CD4-positive, alpha-beta T cell treated with Interleukin-4 for 4 hours (primary cell): ENCODE measurements around the gene MYO18B.

Experiments
- DNase-seq: peaks from one replicate; pipeline ENCODE4 v3.0.0-alpha.2; 2020

Gene MYO18B

GRCh38 chr22:25780673-25781072 lies 38.7 kb downstream of the MYO18B start:
- no peak for DNase-seq

DNA sequence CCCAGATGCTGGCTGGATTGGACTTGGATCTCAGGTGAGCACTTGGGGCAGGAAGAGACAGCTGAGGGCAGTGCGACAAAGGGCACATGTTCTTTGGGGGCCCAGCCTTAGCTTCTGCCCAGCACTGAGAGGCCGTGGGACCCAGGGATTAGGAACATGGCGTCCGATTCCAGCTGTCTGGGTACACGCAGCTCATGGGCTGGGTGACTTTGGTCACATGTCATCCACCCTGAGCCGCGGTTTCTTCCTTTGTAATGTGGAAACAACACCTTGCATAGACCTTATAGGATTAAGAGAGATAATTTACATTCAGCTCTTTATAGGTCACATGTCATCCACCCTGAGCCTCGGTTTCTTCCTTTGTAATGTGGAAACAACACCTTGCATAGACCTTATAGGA lies 39.8 kb downstream of the MYO18B start:
- no peak for DNase-seq

DNA sequence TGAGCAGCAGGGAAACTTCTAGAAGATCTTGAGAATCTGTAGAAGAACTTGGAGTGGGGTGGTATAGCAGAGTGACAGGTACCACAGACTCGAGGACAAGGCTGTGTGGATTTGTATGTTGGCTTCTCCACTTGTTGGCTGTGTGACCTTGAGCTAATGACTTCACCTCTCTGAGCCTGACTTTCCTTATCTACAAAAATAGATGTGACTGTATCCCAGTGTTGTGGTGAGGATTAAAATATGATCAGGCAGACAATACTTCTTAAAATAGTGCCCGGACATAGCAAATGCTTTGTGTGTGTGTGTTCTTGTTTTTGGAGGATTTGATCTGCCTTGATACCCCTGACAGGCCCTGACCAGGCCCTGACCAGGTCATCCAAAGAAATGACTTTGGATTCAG lies 40.8 kb downstream of the MYO18B start:
- DNase-seq: no peak

DNA sequence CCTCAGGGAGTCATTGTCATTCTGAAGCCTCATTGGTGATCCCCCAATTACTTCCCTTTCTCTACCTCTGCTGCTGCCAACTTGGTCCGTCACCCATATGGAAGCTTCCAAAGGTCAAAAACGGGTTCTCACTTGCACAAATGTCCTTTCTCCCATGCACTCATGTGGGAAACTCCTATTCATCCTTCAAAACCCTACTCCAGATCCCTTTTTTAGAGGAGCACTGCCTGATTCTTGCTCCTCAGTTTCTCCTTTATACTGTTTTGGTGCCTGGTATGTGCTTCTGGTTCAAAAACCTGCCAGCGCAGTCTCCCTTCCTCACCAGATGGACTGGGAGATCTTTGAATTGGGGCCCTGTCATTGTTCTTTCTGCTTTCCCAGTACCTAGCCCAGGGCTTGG lies 41.9 kb downstream of the MYO18B start:
- DNase-seq: no peak

DNA sequence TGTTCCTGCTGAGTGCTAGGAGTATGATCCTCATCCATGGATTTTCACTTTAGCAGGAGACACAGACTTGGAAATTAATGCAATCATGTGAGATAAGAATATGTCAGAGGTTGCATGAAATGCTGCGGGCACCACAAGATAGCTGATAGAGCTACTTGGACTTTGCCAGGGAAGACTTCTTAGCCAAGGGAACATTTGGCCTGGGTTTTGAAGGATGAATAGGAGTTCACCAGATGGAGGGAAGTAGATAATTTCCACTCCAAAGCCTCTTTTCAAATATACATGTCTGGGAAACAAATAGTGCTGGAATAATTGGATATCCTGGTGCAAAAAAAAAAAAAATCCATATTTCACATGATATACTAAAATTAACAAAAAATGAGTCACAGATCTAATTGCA lies 44.2 kb downstream of the MYO18B start:
- no peak for DNase-seq

DNA sequence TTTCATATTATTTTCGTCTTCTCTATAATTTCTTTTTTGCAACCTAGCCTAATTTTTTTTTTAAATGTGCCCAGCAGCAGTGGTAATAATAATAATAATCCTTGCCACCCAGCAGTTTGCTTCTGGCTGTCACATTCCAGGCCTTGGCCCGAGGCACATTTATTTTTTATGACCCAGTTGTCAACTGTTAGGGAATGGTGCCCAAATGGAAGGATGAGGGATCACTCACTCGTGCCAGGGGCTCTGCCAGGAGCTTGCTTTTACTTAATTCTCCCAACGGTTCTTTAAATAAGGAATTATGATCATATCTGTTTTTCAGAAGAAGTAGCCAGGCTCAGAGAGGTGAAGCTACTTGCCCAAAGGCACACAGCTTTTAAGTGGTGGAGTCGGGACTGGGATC lies 49.6 kb downstream of the MYO18B start:
- DNase-seq: no peak

GRCh38 chr22:25795478-25795877 lies 53.5 kb downstream of the MYO18B start:
- no peak for DNase-seq

- no peak for DNase-seq
Observed at GRCh38 chr22:25797498-25798290, 55.7 kb downstream of the MYO18B start.

DNA sequence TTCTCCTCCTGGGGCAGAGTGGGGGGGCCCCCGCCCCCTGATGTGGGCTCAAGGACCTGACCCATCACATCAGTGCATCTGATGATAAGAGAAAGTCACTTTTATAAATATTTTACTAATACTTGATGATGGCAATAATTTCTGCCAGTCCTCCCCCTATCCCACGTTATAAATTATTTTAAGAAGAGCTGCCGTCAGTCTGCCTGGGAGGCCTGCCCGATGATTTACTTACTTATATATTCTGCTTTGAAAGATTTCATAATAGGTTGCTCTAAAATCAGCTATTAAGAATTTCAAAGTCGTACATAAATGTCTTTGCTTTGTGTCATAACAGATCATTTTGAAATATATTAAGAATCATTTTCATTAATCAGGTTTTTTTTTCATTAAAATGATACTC lies 58.8 kb downstream of the MYO18B start:
- DNase-seq: no peak

DNA sequence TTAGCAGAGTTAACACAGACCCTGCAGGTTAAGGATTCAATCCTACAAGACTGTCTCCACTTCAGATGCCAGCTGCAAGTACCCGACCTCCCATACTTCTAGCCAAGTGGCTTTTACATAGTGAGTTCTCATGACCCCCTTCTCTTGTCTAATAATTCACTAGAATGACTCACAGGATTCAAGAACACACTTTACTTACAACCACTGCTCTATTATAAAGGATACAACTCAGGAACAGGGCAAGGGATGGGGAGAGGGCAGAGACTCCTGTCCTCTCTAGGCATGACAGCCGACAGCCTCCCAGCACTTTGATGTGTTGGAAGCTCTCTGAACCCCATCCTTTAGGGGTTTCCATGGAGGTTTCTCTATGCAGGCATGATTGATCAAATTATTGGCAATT lies 60.0 kb downstream of the MYO18B start:
- no peak for DNase-seq

GRCh38 chr22:25804676-25805075 lies 62.7 kb downstream of the MYO18B start:
- no peak for DNase-seq

DNA sequence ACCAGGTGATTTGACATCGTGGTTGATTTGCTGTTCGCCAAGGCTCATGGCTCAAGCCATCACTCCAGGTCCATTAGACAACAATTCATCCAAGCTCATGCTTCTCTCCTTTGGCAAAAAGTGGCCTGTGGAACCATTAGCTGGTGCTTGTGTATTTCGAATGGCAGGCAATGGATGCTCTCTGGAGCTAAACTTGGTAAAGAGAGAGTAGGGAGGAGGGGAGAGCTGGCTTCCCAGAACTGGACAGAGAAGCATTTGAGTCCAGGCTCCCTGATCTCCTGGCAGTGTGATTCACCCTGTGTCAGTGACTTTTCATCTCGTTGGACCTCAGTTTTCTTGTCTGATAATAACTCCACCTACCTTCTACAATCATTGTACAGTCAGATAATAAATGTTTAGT lies 64.6 kb downstream of the MYO18B start:
- DNase-seq: no peak

- no peak for DNase-seq
Observed at GRCh38 chr22:25814685-25815084, 72.7 kb downstream of the MYO18B start.

- no peak for DNase-seq
Observed at GRCh38 chr22:25815561-25815960, 73.6 kb downstream of the MYO18B start.

DNA sequence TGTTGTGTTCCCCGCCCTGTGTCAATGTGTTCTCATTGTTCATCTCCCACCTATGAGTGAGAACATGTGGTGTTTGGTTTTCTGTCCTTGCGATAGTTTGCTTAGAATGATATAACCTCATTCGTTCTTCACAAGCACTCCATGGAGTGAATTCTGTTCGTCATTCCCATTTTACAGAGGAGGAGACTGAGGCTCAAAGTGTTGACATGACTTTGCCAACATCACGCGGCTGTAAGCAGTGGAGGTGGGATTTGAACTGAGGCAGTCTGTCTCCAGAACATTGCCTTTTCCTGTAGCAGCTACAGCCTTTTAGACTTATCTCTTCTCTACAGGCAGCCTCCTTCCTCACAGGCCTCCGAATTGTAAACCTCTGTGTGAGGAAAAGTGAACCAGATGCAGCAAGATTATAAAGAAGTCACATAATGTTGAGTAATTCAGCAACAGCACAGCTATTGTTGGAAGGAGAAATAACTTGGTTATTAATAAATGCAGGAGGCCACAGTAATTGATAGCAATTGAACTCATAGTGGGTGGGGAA lies 74.6 kb downstream of the MYO18B start:
- no peak for DNase-seq

- DNase-seq: no peak
Observed at GRCh38 chr22:25817092-25817943, 75.3 kb downstream of the MYO18B start.

- DNase-seq: no peak
Observed at GRCh38 chr22:25818541-25818940, 76.6 kb downstream of the MYO18B start.

- DNase-seq: no peak
Observed at GRCh38 chr22:25822344-25822743, 80.4 kb downstream of the MYO18B start.

- DNase-seq: no peak
Observed at GRCh38 chr22:25823276-25823675, 81.3 kb downstream of the MYO18B start.

DNA sequence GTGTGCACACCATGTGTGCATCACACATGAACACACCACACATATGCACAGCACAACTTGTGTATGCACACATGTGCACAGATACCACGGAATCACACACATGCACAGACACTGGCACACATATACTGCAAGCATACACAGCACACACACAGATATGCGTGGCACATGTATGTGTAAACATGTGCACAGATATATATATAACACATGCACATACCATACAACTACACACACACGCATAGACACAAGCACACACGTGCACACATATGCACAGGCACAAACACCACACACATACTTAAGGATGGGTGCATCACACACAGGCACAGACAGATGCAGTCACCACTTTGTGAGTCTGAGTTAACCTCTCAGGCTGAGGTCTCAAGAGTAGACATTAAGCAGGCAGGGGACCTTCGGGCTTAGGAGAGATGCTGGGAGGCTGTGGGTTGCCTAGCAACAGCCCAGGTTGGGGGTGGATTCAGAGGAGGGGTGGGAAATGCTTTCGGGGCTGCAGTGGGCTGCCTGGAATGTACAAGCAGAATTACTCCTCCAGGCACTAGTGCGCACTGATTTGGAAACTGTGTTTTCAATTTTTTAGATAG lies 82.9 kb downstream of the MYO18B start:
- DNase-seq: no peak

DNA sequence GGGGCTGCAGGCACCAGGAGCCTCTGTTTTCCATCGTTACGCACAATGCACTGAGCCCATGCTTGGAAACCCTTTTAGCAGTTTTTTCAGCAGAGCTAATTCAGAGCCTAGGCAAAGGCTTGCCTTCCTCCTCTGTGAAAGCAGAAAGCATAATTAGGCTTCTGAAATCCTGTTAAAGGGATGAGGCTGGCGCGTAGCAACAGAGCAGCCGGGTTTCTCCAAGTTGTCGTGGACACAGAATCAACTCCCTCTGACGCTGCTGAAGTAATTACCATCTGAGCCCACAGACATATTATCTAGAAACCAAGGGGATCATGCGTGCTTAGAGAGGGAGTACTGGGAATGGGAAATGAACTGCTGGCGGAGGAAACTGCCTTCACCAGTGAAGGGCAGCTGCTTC lies 85.4 kb downstream of the MYO18B start:
- DNase-seq: no peak

- DNase-seq: no peak
Observed at GRCh38 chr22:25828422-25828821, 86.4 kb downstream of the MYO18B start.

DNA sequence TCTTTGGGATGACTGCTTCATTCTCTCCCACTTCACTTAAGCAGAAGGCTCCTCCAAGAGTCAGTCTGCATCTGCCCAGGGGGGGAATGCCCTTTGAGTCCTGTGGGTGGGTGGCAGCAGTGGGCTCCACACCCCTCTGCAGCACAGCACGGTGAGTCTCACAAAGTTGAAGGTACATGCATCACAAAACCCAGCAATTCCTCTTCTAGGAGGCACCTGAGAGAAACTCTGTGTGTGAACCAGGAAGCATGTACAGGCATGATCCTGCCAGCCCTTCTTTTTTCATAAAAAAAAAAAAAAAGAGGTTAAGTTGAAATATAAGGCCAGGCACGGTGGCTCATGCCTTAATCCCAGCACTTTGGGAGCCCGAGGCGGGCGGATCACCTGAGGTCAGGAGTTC lies 87.2 kb downstream of the MYO18B start:
- DNase-seq: no peak
